Rectal smooth muscle tissue (tissue), 1 donor: ENCODE data around the gene B3GALNT2.
"Not testable (repeated sequence)": the region's sequence is repeated elsewhere in the genome, so short reads cannot be mapped to it uniquely, and the experiment has no call there.

ENCODE experiments used
- H3K27ac ChIP-seq: one replicate; pipeline ENCODE4 v1.7.0; 2013; ENCODE audit warnings: low read depth, low read length, inconsistent platforms
- H3K27me3 ChIP-seq: one replicate; pipeline ENCODE4 v1.7.0; 2013; ENCODE audit warnings: low read length; ENCODE audit not compliant: control insufficient read depth, insufficient read depth
- H3K36me3 ChIP-seq: one replicate; pipeline ENCODE4 v1.7.0; 2013; ENCODE audit warnings: low read length; ENCODE audit not compliant: control insufficient read depth, insufficient read depth
- H3K4me1 ChIP-seq: one replicate; pipeline ENCODE4 v1.7.0; 2013; ENCODE audit warnings: low read length; ENCODE audit not compliant: control insufficient read depth, insufficient read depth
- H3K4me3 ChIP-seq: one replicate; pipeline ENCODE4 v1.7.0; 2013; ENCODE audit warnings: low read length
- H3K9ac ChIP-seq: one replicate; pipeline ENCODE4 v1.7.0; 2013; ENCODE audit warnings: low read length

The B3GALNT2 gene

GRCh38 chr1:235462832-235463231 lies 41.4 kb downstream of the B3GALNT2 start:
- not testable (repeated sequence) for H3K4me1 ChIP-seq, H3K27me3 ChIP-seq, H3K27ac ChIP-seq, H3K9ac ChIP-seq, H3K36me3 ChIP-seq, H3K4me3 ChIP-seq

- no peak overlapping the region for H3K9ac ChIP-seq
- no peaks in the 10 kb centered on the region for H3K27me3 ChIP-seq
- no peak overlapping the region for H3K27ac ChIP-seq
- no peaks in the 10 kb centered on the region for H3K36me3 ChIP-seq
- H3K4me1 ChIP-seq, result no peaks in the 10 kb centered on the region
- no peak overlapping the region for H3K4me3 ChIP-seq
Measured at GRCh38 chr1:235461954-235462353, 42.3 kb downstream of the B3GALNT2 start.

DNA sequence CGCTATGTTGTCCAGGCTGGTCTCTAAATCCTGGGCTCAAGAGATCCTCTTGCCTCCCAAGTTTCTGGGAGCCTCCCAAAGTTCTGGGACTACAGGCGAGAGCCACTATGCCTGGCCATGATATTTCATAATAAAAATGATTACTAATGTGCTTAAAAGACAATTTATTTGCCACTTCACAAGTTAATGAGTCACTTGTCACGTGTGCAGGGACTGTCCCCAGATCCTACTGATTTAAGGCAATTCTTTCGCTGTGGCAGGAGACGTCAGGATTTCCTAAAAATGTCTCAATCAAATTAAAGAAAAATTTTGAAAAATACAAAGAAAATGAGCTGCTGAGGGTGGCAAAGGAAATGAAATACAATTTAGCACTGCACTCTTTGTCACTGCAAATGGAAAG lies 43.5 kb downstream of the B3GALNT2 start:
- H3K9ac ChIP-seq, result no peak overlapping the region
- no peak overlapping the region for H3K4me3 ChIP-seq
- H3K36me3 ChIP-seq, result no peaks in the 10 kb centered on the region
- H3K27ac ChIP-seq, result no peak overlapping the region
- no peaks in the 10 kb centered on the region for H3K27me3 ChIP-seq
- no peaks in the 10 kb centered on the region for H3K4me1 ChIP-seq

GRCh38 chr1:235457856-235458255 lies 46.4 kb downstream of the B3GALNT2 start:
- not testable (repeated sequence) for H3K27ac ChIP-seq, H3K27me3 ChIP-seq, H3K36me3 ChIP-seq

DNA sequence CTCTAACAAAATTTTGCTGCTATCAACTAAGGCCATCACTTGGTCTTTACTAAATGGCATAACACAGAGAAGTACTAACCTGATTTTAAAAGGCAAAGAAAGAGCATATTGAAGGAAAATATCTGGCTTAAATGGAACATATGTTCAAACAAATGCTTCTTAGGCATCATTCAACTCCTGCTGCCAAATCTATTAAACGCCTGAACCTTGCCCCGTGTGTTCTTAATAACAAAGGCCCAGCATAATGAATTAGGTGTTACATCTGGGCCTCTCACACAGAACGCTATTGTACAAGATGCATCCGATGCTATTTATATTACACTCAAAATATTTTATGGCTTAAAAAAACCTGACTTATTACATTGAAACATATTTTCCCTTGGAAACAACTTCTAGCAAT lies 48.4 kb downstream of the B3GALNT2 start:
- Histone ChIP-seq H3K36me3 (peaks cover 5% of the 10 kb centered on the region), H3K27me3 (no peaks in the 10 kb centered on the region), H3K4me3 (no peak overlapping the region), H3K4me1 (no peaks in the 10 kb centered on the region), H3K9ac (no peak overlapping the region), H3K27ac (no peak overlapping the region)

More at GRCh38 chr1:235457856-235458255, 46.4 kb downstream of the B3GALNT2 start:
- not testable (repeated sequence) for H3K4me1 ChIP-seq, H3K4me3 ChIP-seq, H3K9ac ChIP-seq

- Histone ChIP-seq H3K36me3 (peaks cover 11% of the 10 kb centered on the region), H3K27me3 (no peaks in the 10 kb centered on the region), H3K27ac (no peak overlapping the region)
Measured at GRCh38 chr1:235455097-235455496, 49.2 kb downstream of the B3GALNT2 start.

GRCh38 chr1:235454021-235454420 lies 50.2 kb downstream of the B3GALNT2 start:
- Histone ChIP-seq H3K4me1 (no peaks in the 10 kb centered on the region), H3K27ac (no peak overlapping the region), H3K27me3 (no peaks in the 10 kb centered on the region), H3K4me3 (no peak overlapping the region), H3K9ac (no peak overlapping the region), H3K36me3 (peaks cover 13% of the 10 kb centered on the region)

More at GRCh38 chr1:235455097-235455496, 49.2 kb downstream of the B3GALNT2 start:
- H3K4me3 ChIP-seq, result no peak overlapping the region
- no peak overlapping the region for H3K9ac ChIP-seq
- no peaks in the 10 kb centered on the region for H3K4me1 ChIP-seq

- Histone ChIP-seq H3K4me3 (no peak overlapping the region), H3K9ac (no peak overlapping the region), H3K27ac (no peak overlapping the region), H3K36me3 (peaks cover 13% of the 10 kb centered on the region), H3K4me1 (no peaks in the 10 kb centered on the region), H3K27me3 (no peaks in the 10 kb centered on the region)
Measured at GRCh38 chr1:235450886-235451483, 53.3 kb downstream of the B3GALNT2 start.

- H3K36me3 ChIP-seq, result peaks cover 13% of the 10 kb centered on the region
- no peak overlapping the region for H3K27ac ChIP-seq
- H3K4me1 ChIP-seq, result no peaks in the 10 kb centered on the region
- H3K4me3 ChIP-seq, result no peak overlapping the region
- no peaks in the 10 kb centered on the region for H3K27me3 ChIP-seq
- no peak overlapping the region for H3K9ac ChIP-seq
Measured at GRCh38 chr1:235450433-235450832, 53.8 kb downstream of the B3GALNT2 start.

GRCh38 chr1:235448616-235449015 lies 55.6 kb downstream of the B3GALNT2 start:
- Histone ChIP-seq H3K4me3 (no peak overlapping the region), H3K27me3 (no peaks in the 10 kb centered on the region), H3K36me3 (peaks cover 8% of the 10 kb centered on the region), H3K4me1 (no peaks in the 10 kb centered on the region), H3K9ac (no peak overlapping the region), H3K27ac (no peak overlapping the region)

- no peak overlapping the region for H3K9ac ChIP-seq
- peaks cover 20% of the 10 kb centered on the region for H3K36me3 ChIP-seq
- no peaks in the 10 kb centered on the region for H3K27me3 ChIP-seq
- H3K27ac ChIP-seq, result no peak overlapping the region
- no peak overlapping the region for H3K4me3 ChIP-seq
- H3K4me1 ChIP-seq, result no peaks in the 10 kb centered on the region
Measured at GRCh38 chr1:235442788-235443429, 61.3 kb downstream of the B3GALNT2 start.

GRCh38 chr1:235441159-235441685 lies 63.0 kb downstream of the B3GALNT2 start:
- no peak overlapping the region for H3K4me3 ChIP-seq
- no peak overlapping the region for H3K9ac ChIP-seq
- H3K36me3 ChIP-seq, result peaks cover 25% of the 10 kb centered on the region
- no peak overlapping the region for H3K27ac ChIP-seq
- H3K4me1 ChIP-seq, result no peaks in the 10 kb centered on the region
- H3K27me3 ChIP-seq, result no peaks in the 10 kb centered on the region

DNA sequence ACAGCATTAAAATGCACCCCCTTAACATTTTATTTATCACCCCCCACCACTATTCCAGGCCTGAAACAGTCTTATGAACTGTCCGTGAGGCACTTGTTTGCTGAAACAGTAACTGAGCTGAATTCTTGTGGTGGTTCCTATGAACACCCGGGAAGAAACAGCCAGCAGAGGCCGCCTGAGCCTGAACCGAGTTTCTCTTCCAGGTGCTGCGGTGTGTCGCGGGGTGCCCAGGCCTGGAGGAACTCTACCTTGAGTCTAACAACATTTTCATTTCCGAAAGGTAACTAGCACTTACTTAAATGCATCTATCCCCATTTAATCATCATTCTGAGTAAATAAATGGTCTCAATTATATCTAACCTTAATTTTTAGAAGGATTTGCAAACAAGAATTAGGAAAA lies 70.3 kb downstream of the B3GALNT2 start:
- H3K9ac ChIP-seq, result no peak overlapping the region
- no peaks in the 10 kb centered on the region for H3K4me1 ChIP-seq
- no peak overlapping the region for H3K27ac ChIP-seq
- no peak overlapping the region for H3K4me3 ChIP-seq
- H3K27me3 ChIP-seq, result no peaks in the 10 kb centered on the region
- peaks cover 9% of the 10 kb centered on the region for H3K36me3 ChIP-seq
